ENCODE results near the gene GFRA4.

Gene GFRA4

GRCh38 chr20:3659492-3660261 lies 3.5 kb downstream of the GFRA4 start:
- TF ChIP-seq CTCF (IDR thresholded peaks at IDR 0.05; ENCODE audit: control insufficient read depth, extremely low read depth, insufficient read depth): no peak
- H3K4me3 ChIP-seq (ENCODE audit: low read depth, low read length): no peak overlapping the region
- no peak for DNase-seq (ENCODE audit: low read depth)

- no peak overlapping the region for H3K4me3 ChIP-seq (ENCODE audit: low read depth, low read length)
- DNase-seq (ENCODE audit: low read depth): no peak
- no peak for TF ChIP-seq CTCF (IDR thresholded peaks at IDR 0.05; ENCODE audit: control insufficient read depth, extremely low read depth, insufficient read depth)
These were observed 4.3 kb downstream of the GFRA4 start for GRCh38 chr20:3658716-3659491.

- DNase-seq (ENCODE audit: low read depth): no peak
- no peak overlapping the region for H3K4me3 ChIP-seq (ENCODE audit: low read depth, low read length)
- TF ChIP-seq CTCF (IDR thresholded peaks at IDR 0.05; ENCODE audit: control insufficient read depth, extremely low read depth, insufficient read depth): no peak
These were observed 5.0 kb downstream of the GFRA4 start for GRCh38 chr20:3658019-3658715.

- DNase-seq (ENCODE audit: low read depth): no peak
- no peak overlapping the region for H3K4me3 ChIP-seq (ENCODE audit: low read depth, low read length)
- TF ChIP-seq CTCF (IDR thresholded peaks at IDR 0.05; ENCODE audit: control insufficient read depth, extremely low read depth, insufficient read depth): no peak
These were observed 8.1 kb downstream of the GFRA4 start for GRCh38 chr20:3655131-3655405.

GRCh38 chr20:3654326-3655130 lies 8.7 kb downstream of the GFRA4 start:
- no peak for DNase-seq (ENCODE audit: low read depth)
- no peak for TF ChIP-seq CTCF (IDR thresholded peaks at IDR 0.05; ENCODE audit: control insufficient read depth, extremely low read depth, insufficient read depth)
- H3K4me3 ChIP-seq (ENCODE audit: low read depth, low read length): no peak overlapping the region

- no peak for DNase-seq (ENCODE audit: low read depth)
- no peak overlapping the region for H3K4me3 ChIP-seq (ENCODE audit: low read depth, low read length)
- TF ChIP-seq CTCF (IDR thresholded peaks at IDR 0.05; ENCODE audit: control insufficient read depth, extremely low read depth, insufficient read depth): no peak
These were observed 9.3 kb downstream of the GFRA4 start for GRCh38 chr20:3653921-3654320.

All from LNCaP clone FGC (cell line).